DND-41 (cell line): ENCODE data around the gene ST6GALNAC2.

Source experiments
- CTCF ChIP-seq: IDR thresholded peaks from 2 replicates; pipeline ENCODE4 v1.5.1; 2012; ENCODE audit warnings: borderline replicate concordance, low read length, moderate library complexity, mild to moderate bottlenecking; ENCODE audit not compliant: poor library complexity, severe bottlenecking; ENCODE audit errors: extremely low read depth
- EZH2 ChIP-seq: IDR thresholded peaks from 3 replicates; pipeline ENCODE4 v1.6.1; 2012; ENCODE audit warnings: borderline replicate concordance, low read depth, mild to moderate bottlenecking, moderate library complexity, low read length, inconsistent platforms; ENCODE audit not compliant: severe bottlenecking

- TF ChIP-seq CTCF (no peak), EZH2 (no peak)
These were observed 46.6 kb downstream of the ST6GALNAC2 start for GRCh38 chr17:76538941-76539570.
